Uterus (tissue), 4 donors: ENCODE results near the gene RAD51B. TPM values are rescaled to one million over a fixed set of nuclear protein-coding genes. Genes with fewer than 3 reads are reported as not detected.
"Not testable (repeated sequence)": the region's sequence is repeated elsewhere in the genome, so short reads cannot be mapped to it uniquely, and the experiment has no call there.

ENCODE experiments used
- DNase-seq, 2 donors: peaks; one replicate each; pipeline ENCODE4 v3.0.0-alpha.2; 2019 to 2020
- H3K27ac ChIP-seq, 2 donors: fragments of 200-600 bp; sonication (generic); 1 replicate in 1 of 2; 2 replicates in 1 of 2; pipeline ENCODE4 v1.5.1; 2016 to 2018
- H3K27me3 ChIP-seq, 2 donors: fragments of 200-600 bp; sonication (generic); one replicate each; pipeline ENCODE4 v1.5.1; 2018 to 2019; ENCODE audit warnings: control low read depth in 1 of 2
- H3K36me3 ChIP-seq, 2 donors: fragments of 200-600 bp; sonication (generic); one replicate each; pipeline ENCODE4 v1.5.1; 2019; ENCODE audit warnings: control low read depth in 1 of 2
- H3K4me1 ChIP-seq, 2 donors: fragments of 200-600 bp; sonication (generic); one replicate each; pipeline ENCODE4 v1.5.1; 2018 to 2019; ENCODE audit warnings: control low read depth in 1 of 2
- H3K4me3 ChIP-seq, 2 donors: fragments of 200-600 bp; sonication (generic); 1 replicate in 1 of 2; 2 replicates in 1 of 2; pipeline ENCODE4 v1.5.1; 2018 to 2019; ENCODE audit warnings: mild to moderate bottlenecking in 1 of 2
- H3K9me3 ChIP-seq, 2 donors: fragments of 200-600 bp; sonication (generic); one replicate each; pipeline ENCODE4 v1.5.1; 2019; ENCODE audit warnings: control low read depth in 1 of 2
- CTCF ChIP-seq, 4 experiments: fragments of 200-600 bp in 2 of 4; fragments of 450-650 bp in 2 of 4; sonication (generic) in 2 of 4; IDR thresholded peaks; one replicate each; pipeline ENCODE4 v1.5.1; 2016 to 2019; ENCODE audit warnings: antibody characterized with exemption in 4 of 4, mild to moderate bottlenecking in 2 of 4, moderate library complexity in 1 of 4
- POLR2A ChIP-seq, 2 donors: fragments of 450-650 bp; IDR thresholded peaks; one replicate each; pipeline ENCODE4 v1.6.1; 2016; ENCODE audit warnings: antibody characterized with exemption in 2 of 2, mild to moderate bottlenecking in 1 of 2, moderate library complexity in 1 of 2
- intact Hi-C: fragments of 100-400 bp; cut with DNase I; formaldehyde crosslinking; loops from one replicate; pipeline ENCODE4 v1.15.1; 2023; ENCODE audit warnings: low total_unique reads
- total RNA-seq, 4 donors: library from RNA; depleted of rRNA in 3 of 4; stranded (reverse); fragments of >200 nt in 3 of 4; gene quantifications; one replicate each; pipeline versions ENCODE4 v1.1.0 to v1.2.4, GENCODE V29; 2014 to 2023
- donor health status: DM: yes; HTN: yes; CAD: no.

RAD51B gene
- total RNA-seq, 4 donors from 2014 or later, result 29.5 to 100.0 (median 70.3) TPM

DNA sequence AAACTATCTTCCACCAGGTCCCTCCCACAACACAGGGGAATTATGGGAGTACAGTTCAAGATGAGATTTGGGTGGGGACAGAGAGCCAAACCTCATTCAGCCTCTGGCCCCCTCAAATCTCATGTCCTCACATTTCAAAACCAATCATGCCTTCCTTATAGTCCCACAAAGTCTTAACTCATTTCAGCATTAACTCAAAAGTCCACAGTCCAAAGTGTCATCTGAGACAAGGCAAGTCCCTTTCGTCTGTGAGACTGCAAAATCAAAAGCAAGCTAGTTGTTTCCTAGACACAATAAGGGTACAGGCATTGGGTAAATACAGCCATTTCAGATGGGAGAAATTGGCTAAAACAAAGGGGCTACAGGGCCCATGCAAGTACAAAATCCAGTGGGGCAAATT, 147.6 kb downstream of the RAD51B start:
- Histone ChIP-seq H3K27me3 (no peaks in the 10 kb centered on the region), H3K4me3 (no peak overlapping the region), H3K36me3 (no peaks in the 10 kb centered on the region), H3K9me3 (no peaks in the 10 kb centered on the region), H3K4me1 (peaks cover 0 to 12% of the 10 kb centered on the region in 2 donors), H3K27ac (peak overlapping the region; percentile 24 to 73)
- no peak for DNase-seq
- TF ChIP-seq CTCF (IDR thresholded peaks at IDR 0.05) (no peak), POLR2A (IDR thresholded peaks at IDR 0.05) (no peak)
- intact Hi-C loops, result no loop called here

DNA sequence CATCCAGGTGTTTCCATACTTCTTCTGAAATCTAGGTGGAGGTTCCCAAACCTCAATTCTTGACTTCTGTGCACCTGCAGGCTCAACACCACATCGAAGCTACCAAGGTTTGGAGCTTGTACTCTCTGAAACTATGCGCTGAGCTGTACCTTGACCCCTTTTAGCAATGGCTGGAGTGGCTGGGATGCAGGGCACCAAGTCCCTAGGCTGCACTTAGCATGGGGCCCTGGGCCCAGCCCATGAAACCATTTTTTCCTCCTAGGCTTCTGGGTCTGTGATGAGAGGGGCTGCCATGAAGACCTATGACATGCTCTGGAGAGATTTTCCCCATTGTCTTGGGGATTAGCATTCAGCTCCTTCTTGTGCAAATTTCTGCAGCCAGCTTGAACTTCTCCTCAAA, 148.4 kb downstream of the RAD51B start:
- H3K9me3 ChIP-seq, intact Hi-C loops, H3K4me3 ChIP-seq, H3K36me3 ChIP-seq, H3K27me3 ChIP-seq, DNase-seq: not testable (repeated sequence)
- peaks cover 0 to 12% of the 10 kb centered on the region in 2 donors for H3K4me1 ChIP-seq
- peak overlapping the region; percentile 4 to 24 for H3K27ac ChIP-seq

- Histone ChIP-seq H3K9me3 (no peaks in the 10 kb centered on the region), H3K4me1 (peaks cover 0 to 5% of the 10 kb centered on the region in 2 donors), H3K27ac (peak overlapping the region; percentile 49 to 81), H3K36me3 (no peaks in the 10 kb centered on the region), H3K27me3 (no peaks in the 10 kb centered on the region), H3K4me3 (no peak overlapping the region)
- no peak for DNase-seq
- TF ChIP-seq CTCF (IDR thresholded peaks at IDR 0.05) (no peak), POLR2A (IDR thresholded peaks at IDR 0.05) (no peak)
- intact Hi-C loops, result no loop called here
Measured at GRCh38 chr14:67970923-67971322, 151.3 kb downstream of the RAD51B start.

DNA sequence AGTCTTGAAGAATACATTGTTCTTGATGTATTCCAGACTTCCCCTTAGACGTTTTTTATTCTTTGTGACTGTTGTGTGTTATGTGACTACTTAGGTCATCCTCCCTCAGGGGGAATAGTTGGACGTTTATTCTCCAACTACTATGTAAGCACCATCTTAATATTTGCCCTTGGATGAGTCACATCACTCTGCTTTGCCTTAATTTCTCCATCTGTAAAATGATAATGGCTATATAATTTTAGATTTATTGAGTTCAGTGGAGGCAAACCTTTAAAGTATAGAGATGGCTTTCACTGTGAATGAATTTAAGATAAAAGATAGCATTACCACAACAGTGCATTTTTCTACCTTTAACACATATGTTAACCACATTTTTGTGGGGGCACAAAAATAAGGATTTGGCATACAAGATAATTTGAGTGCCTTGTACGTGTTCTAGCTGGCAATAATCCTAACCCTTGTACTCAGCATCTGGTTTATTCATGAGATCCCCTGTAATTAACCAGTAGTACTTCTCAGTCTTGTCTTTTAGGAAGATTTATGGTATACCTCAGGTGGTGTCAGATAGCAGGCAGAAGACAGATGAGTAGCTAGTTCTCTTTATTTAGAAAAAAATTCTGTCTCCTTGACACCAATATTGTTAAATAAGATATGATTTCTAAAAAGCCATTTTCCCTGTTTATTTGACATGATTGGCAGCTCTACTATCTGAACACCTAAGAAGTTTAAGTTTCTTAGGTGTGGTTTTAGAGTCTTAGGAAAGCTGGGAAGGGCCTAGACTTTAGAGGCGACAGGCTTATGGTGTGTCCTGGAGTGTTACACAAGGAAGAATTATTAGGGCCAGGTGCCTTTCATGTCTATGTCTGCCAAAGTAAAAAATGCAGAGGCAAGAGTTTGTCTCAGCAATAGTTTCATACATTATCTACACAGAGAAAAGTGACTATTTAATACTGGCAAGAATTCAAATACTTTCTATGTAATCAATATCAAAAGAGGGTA, 152.3 kb downstream of the RAD51B start:
- Histone ChIP-seq H3K27ac (peak overlapping the region; percentile 49 to 81), H3K9me3 (no peaks in the 10 kb centered on the region), H3K4me1 (peaks cover 0 to 5% of the 10 kb centered on the region in 2 donors), H3K27me3 (no peaks in the 10 kb centered on the region), H3K4me3 (no peak overlapping the region), H3K36me3 (no peaks in the 10 kb centered on the region)
- intact Hi-C loops, result no loop called here
- TF ChIP-seq CTCF (IDR thresholded peaks at IDR 0.05), result no peak
- no peak for TF ChIP-seq POLR2A (IDR thresholded peaks at IDR 0.05)
- DNase-seq, result no peak

DNA sequence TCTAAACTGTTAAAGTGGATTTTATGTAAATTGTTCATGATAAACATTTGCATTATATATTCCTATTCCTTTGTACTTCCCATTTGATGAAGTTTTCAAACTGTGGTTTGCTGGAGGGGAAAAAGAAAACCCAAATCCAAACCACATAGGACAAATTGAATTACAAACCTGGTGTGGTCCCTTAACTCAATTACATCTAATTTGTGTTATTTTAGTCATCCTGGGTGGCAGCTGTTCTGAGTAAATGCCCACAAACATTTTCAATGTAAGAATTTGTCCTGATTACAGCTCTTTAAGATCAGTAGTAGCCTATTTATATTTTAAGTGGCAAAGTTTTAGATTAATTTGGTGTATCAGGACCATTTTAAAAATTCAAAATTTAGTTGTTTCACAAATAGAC, 153.9 kb downstream of the RAD51B start:
- DNase-seq, result no peak
- intact Hi-C loops, result no loop called here
- peak overlapping the region; percentile 16 to 81 for H3K27ac ChIP-seq
- H3K9me3 ChIP-seq, result no peaks in the 10 kb centered on the region
- TF ChIP-seq POLR2A (IDR thresholded peaks at IDR 0.05) (no peak), CTCF (IDR thresholded peaks at IDR 0.05) (no peak)
- H3K27me3 ChIP-seq, result no peaks in the 10 kb centered on the region
- H3K4me3 ChIP-seq, result no peak overlapping the region
- peaks cover 0 to 5% of the 10 kb centered on the region in 2 donors for H3K4me1 ChIP-seq
- H3K36me3 ChIP-seq, result no peaks in the 10 kb centered on the region
